Stimulated activated CD8-positive, alpha-beta memory T cell treated with anti-CD3 and anti-CD28 coated beads, Interleukin-4, amount 100 ng/mL, for 48 hours (primary cell): Measurements from ENCODE around the gene DCHS1.

ENCODE experiments used
- DNase-seq: peaks from one replicate; pipeline ENCODE4 v3.0.0-alpha.2; 2020

Gene DCHS1

DNA sequence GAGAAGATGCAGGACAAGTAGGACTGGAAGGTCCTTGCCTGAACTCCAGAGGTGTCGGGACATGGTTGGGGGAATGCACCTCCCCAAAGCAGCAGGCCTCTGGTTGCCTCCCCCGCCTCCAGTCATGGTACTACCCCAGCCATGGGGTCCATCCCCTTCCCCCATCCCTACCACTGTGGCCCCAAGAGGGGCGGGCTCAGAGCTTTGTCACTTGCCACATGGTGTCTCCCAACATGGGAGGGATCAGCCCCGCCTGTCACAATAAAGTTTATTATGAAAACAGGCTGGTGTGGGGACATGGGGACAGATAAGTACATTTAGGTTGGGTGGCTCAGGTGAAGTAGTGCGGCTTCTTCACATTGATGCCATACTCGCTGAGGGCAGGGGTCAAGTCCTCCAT lies 45.0 kb downstream of the DCHS1 start:
- peak; percentile 23 for DNase-seq

DNA sequence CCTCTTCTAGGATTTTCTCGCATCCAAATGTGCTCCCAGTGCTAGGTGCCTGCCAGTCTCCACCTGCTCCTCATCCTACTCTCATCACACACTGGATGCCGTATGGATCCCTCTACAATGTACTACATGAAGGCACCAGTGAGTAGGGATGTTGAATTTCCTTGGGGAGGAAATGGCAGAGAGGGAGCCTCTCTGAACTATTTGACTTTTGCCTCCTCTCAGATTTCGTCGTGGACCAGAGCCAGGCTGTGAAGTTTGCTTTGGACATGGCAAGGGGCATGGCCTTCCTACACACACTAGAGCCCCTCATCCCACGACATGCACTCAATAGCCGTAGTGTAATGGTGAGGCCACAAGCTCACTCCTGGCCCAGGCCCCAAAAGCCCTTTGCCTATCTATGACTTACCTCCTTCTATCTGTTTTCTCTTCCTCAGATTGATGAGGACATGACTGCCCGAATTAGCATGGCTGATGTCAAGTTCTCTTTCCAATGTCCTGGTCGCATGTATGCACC lies 46.0 kb downstream of the DCHS1 start:
- DNase-seq = peak; percentile 20

DNA sequence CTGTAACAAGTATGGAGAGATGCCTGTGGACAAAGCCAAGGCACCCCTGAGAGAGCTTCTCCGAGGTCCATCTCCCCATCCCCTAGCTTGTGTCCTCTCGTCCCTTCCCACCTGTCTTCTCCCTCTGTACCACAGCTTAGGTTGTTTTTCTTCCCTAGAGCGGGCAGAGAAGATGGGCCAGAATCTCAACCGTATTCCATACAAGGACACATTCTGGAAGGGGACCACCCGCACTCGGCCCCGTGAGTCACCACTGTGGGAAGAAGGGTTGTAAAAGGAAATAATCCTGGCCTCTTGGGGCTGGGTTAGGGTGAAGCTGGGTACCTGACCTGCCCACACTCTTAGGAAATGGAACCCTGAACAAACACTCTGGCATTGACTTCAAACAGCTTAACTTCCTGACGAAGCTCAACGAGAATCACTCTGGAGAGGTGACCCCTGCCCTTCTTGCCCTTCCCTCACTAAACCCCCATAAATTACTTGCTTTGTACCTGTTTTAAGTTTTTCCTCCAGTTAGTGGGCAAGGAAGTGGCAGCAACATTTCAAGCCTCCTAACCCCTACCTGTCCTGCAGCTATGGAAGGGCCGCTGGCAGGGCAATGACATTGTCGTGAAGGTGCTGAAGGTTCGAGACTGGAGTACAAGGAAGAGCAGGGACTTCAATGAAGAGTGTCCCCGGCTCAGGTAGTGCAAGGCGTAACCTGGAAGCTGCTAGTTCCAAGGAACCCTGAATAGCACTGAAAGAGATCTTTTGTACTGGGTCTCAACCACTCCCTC lies 46.7 kb downstream of the DCHS1 start:
- DNase-seq = peak; percentile 21

DNA sequence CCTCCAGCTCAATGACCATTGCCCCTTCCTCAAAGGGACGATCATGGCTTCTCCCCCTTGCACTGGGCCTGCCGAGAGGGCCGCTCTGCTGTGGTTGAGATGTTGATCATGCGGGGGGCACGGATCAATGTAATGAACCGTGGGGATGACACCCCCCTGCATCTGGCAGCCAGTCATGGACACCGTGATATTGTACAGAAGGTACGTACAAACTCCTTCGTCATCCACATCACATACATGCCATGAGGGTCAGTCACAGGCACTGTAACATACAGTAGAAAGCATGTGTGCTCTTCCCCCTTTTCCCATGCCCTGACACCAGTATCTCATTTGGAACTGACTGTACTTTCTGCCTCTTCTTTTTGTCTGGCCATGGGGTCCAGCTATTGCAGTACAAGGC lies 47.6 kb downstream of the DCHS1 start:
- peak; percentile 22 for DNase-seq

DNA sequence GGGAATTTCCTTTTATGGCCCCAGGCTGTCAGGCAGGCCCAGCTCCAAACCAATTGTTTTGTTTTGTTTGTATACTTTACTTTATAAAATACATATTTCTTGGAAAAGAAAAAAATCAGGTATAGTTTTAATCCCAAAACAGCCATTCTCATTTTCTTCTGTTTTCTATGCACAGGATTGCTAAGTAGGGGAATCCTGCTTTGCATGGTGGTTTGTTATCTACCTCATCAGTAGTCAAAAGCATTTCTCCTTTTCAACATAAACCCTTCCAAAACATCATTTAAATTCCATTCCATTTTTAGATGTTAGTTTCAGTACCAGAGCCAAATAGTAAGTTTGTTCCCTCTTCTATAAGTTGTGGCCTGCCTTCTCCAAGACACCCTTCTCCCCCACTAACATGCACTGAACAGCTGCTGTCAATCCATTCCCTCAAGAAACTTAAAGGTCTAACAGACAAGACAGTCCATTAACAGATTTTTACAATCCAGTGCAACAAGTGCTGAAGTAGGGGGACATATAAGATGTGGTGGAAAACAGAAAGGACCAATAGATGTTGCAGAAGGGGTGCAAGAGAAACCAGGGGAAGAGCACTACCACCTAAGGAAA lies 48.3 kb downstream of the DCHS1 start:
- DNase-seq = peak; percentile 14

DNA sequence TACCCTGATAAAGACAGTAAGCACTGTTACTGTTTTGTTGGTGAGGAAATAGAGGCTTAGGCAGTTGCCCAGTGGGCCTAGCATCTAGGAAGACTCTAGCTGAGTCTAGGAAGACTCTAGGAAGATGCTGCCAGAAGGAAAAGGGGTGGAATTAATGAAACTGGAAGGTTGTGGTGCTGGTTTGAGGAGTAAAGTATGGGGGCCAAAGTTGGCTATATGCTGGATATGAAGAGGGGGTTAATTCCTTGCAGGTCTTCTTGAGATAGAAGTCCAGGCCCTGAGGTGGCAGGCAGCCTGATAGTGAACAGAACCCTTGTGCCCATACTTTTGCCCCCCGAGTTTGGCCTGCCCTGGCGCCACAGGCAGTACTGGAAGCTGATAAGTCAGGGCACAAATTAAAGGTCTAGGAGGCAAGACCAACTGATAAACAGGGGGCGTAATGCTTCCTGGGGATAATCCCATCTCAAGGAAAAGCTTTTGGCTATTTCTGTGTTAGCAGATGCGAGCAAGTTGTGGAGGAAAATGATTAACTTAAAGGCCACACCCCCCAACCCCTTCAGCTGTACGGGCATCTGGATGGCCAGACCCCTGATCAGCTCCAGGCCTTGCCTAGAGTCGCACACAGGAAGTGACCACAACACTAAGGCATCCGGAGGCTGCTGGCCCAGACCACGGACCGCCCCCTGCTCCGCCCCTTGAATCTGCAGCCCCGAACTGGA lies 49.0 kb downstream of the DCHS1 start:
- peak; percentile 83 for DNase-seq

DNA sequence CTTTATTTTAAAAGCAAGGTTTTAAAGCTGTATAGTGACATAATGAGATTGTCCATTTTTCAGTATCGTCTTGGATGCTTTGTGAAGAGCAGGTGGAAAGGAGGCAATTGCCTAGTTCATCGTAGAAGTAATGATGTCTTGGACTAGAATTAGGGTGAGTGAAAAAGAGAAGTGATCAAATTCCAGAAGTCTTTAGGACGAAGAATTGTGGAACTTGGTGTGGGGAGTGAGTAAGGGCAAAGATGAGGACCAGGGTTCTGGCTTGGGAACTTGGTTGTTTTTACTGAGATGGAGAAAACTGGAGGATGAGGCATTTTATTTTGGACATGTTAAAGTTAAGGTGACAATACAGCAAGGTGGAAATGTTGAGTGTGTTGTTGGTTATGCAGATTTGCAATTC lies 50.8 kb downstream of the DCHS1 start:
- no peak for DNase-seq

DNA sequence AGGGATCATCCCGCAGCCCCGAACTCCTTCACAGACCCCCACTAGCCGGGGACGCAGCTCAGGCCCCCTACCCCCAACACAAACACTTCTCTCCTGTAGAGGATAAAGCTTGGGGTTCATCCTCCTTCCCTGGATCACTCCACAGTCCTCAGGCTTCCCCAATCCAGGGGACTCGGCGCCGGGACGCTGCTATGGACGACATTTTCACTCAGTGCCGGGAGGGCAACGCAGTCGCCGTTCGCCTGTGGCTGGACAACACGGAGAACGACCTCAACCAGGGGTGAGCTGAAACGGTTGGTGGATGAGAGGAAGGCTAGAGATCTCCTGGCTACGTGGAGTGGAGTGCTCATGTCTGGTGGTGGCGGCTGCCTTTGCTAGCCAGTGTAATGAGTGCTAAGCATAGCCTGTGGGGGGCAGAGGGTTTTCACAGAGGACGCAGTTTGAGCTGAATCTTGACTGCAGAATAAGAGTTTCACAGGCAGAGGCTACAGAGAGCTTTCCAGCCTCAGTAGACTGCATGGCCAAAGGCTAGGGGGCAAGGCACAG lies 51.5 kb downstream of the DCHS1 start:
- DNase-seq = peak; percentile 66

DNA sequence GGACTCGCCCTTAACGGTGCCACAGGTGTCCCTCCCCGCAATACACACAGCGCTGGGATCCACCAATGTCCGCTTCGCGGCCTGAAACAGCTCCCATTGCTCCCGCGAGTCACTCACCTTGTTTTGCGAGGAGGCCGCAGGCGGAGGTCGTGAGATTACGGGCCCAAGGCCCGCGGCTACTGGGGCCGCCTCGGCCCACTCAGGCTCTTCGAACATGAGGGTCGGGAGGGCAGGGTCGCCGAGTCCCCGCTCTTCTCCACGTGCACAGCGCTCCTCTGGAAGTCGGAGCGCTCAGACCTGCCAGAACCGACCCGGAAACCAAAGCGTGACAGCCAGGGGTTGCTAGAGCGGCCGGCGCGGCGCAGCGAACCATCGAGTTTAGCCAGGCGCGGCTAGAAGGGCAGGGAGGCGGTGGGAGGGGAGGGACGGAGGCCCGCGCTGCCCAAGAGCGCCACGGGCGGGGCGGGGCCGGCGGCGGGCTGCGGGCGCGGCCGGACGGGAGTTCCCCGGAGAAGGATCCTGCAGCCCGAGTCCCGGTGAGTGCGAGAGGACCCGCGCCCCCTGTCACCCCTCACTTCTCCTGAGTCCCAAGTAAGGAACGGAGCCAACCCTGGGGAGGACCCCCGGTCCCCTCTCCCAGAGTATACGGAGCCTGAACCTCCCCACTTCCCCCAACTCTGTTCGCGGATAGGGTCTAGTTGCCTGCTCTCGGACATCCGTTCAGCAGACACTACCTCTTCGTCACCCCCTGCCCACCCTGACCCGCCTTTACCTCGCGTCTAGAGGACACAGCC lies 52.1 kb downstream of the DCHS1 start, which contains the start of the genes ILK and RRP8:
Gene ILK, plus strand, starts transcription at position 488 of the 794 bp plus-strand sequence. CDS start 498 bp downstream, outside the sequence.
Gene RRP8, minus strand, starts transcription at position 330 of the 794 bp plus-strand sequence. Its CDS starts 114 bp downstream, at position 216.
- peak; percentile 92 for DNase-seq

DNA sequence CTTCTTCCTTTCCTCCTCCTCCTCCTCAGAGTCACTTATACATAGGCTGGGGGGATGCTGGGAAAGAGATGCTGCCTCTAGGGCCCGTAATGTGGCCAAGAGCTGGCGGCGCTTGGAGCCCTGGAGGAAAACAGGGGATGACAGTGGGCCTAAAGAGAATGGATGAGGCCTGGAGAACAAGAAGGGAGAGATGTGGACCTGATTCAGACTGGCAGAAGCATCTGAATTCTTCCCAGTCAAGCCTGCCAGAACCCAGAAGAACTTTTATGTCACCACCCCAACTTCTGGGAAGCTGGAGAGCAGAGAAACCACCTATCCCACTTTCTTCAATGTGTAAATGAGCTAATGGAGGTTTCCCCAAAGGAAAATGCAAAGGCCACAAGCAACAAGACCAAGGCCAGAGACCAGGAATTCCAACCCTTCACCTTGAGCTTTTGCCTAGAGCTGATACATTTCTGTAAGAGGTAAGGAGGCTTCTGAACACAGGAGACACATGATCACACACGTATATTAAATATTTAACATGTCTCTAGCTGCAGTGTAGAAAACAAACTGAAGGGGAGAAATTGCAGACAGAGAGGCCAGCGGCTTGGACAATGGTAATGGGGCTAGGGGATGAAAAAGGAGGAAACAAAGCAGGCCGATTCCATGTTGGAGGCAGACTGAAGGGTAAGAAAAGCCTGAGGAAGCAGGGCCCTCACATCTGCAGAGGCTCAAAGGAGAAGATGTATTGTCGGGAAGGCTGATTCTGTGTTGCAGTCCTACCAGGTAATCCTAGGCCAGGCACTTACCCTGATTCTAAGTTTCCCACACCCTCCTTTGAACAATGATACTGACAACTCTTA lies 53.3 kb downstream of the DCHS1 start:
- DNase-seq = no peak

DNA sequence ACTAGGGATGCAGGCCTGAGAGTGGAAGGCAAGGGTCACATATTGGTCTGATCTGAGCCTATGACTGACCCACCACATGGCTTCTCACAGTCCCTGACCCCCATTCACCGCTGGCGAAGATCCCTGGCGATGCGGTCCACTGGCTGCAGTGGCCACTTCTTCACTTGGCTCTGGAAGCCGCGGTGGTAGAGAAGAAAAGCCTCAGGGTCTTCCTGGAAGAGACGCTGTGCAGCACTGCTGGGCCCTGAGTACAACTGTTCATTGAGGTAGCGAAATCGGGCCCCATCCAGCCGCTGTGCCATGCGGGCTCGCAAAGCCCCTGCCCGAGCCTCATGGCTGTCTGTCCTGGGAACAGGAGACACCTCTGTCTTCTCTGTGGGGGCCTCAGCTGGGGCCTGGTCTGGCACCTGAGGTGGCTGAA lies 54.6 kb downstream of the DCHS1 start:
- DNase-seq = no peak

DNA sequence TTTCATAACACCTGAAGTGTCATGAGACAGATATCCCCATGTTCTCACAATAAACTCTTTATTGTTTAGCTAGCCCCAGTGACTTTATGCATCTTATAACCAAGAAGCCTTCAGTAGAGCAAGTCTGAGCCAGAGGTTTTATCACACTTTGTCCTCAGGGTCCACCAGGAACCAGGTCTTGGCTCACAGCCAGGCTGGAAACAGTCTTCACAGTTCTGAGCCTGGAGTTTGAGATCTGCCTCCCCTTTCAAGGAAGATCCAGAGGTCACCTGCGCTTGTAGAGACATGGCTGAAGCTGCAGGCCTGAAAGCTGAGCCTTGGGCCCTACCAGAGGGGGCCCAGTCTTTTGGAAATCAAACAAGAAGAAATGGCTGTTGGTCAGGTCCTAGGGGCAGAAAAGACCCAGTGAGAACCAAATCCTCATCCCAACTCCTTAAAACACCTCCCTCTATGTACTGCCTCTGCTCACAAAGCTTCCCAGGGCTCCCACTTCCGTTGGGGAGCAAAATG lies 55.7 kb downstream of the DCHS1 start:
- DNase-seq = no peak

DNA sequence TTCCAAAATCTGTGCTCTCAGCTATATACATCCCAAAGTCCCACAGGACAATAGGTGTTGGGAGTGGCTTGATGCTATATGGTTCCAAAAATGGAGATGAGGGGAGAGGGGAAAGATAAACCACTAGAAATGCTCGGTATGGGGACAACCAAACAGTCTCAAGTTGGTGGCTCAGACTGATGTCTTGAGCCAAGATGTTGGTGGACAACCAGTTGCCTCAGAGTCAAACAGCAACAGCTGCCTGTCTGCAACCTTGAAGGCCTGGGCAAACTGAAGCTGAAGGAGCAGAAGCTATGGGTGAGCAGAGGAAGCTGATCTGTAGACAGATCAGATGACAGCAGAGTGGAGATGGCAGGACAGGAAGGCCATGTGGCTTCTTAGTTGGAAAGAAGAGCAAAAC lies 56.2 kb downstream of the DCHS1 start:
- DNase-seq = no peak

DNA sequence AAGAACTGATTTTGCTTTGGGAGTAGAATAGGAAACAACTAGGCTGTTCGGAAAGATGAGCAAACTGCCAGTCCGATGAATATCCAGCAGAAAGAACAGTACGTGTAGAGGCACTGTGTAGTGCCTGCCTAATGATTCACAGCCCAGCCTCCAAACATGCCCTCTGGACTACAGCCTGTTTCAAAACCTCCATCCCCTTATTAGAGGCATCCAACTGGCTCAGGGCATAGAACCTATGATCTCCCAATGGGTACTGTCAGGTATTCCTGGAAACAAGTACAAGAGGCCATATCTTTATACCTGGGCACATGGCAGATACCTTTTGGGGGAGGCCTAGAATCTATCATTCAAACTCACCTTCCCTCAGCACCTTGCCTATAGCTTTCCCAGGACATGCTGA lies 57.1 kb downstream of the DCHS1 start:
- no peak for DNase-seq

DNA sequence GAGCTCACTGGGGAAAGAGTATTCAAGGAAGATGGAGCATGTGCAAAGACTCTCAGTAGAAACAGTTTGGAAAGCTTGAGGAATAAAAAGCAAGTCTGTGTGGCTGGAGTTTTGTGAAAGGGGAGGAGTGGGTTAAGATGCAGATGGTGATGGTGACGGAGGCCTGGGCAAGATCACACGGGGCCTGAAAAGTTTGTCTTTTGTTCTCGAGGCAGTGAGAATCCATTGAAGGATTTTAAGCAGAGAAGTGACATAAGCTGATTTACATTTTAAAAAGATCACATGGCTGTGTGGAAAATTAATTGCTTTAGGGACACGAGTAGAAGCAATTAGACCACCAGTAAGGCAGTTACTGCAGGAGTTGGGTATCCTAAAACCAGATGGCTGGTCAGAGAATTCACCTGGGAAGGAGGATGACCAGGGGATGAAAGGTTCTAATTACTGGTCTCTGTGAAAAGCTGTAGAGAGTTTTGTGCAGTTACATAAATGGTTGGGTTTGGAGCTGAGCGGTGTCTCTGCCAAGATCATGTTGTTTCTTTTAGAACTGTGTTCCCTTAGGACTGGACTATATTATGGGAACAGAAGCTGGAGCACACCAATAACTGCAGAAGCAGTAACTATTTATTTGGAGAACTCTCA lies 59.3 kb downstream of the DCHS1 start:
- DNase-seq = no peak

DNA sequence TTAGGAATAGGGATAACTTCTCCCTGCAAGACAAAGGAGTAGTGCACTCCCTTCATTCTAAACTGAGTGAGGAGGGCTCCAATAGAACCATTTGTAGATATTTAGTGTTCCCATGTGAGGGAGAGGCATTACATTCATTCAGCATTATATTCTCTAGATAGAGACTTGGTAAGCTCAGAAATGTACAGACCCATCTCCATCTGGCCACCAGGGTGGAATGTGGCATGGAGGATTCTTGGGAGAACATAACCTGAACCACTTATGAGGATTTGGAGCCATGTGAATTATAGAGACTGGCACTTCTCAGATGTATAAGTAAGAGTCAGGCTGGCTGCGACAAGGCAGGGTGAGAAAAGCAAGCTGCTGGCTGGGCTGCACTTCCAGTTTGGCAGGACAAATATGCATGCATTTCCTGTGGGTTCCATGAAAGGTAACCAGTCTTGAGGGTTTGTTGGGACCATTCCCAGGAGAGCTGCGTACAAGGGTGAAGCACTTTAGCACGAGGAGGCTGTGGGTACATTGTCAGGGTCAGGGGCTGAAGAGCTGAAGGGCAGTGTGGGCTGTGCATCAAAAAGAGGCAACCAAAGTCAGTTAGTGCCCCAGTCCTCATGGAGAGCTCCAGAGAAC lies 61.4 kb downstream of the DCHS1 start:
- DNase-seq = no peak

DNA sequence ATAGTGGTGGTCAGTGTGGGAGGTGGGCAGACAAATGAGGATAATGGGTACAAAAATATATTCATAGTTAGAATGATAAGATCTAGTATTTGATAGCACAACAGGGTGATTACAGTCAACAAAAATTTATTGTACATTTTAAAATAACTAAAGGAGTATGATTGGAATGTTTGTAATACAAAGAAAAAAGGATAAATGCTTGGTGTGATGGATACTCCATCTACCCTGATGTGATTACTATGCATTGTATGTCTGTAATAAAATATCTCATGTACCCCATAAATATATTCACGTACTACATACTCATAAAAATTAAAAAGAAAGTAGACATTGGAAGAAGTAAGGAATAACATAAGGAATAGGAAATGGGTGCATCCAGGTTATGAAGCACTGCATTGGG lies 67.6 kb downstream of the DCHS1 start:
- no peak for DNase-seq

DNA sequence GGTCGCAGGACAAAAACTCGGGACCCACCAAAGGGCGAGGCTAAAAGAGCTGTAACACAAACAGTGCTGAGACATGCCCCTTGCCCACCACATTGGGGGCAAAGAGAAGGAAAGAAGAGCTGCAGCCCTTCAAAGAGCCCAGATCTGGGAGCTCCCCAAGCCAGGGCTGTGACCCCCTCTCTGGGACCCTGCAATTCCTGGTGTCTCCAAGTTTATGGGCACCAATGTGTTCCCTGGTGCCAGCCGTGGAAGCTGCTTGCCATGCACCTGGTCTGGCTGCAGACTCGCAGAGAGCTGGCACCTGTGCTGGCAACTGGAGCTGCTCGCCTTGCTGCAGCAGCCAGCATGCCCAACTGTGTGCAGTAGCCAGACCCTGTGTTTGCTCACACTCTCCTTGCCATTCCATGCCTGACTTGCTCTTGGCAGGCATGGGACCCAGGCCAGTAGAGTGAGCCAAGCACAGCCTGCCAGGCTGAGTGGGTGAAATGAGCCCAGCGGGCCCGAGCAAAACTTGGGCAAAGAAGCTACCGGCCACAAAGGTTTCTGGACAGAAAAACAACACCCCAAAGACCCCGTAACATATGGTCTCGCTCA lies 68.2 kb downstream of the DCHS1 start:
- DNase-seq = no peak

DNA sequence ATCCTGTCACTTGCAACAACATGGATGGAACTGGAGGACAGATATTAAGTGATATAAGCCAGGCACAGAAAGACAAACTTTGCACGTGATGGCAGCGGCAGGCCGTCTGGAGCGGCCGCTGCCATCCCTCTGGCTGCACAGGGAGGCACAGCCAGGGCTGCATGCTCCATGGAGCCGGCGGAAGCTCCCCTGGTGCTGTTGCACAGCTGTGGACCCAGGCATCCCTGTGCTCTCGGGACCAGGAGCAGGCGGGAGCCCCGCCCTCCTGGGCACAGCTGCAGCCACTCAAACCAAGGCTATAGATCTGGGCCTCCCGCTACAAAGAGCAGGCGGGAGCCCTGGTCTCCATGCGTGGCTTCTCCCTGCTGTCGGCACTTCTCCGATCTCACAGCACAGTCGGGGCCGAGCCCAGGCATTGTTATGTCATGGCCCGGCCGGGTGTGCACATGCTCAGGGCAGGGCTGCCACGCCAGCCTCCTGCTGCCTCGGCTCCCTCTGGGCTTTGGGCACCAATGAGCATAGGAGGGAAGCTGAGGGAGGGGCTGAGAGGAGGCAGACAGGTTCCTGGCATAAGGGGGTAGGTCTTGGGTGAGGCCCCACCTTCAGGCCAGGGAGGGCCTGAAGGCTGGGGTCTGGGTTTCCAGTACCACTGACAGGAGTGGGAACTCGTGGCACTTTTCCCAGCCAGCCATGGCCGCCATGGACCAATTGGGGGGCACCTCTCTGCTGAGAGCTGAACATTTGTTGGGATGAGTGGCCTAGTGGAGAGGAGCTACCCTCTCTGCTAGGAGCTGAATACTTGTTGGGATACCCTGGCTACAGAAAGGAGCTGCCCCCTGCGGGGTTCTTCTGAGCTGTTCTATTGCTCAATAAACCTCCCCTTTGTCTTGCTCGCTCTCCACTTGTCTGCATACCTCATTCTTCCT lies 68.9 kb downstream of the DCHS1 start:
- DNase-seq = no peak
